OCI-LY1 (cell line): ENCODE results near the gene ANKMY1.

Source experiments
- EZH2 ChIP-seq: fragments of 200-600 bp; sonication (generic), shearing (Covaris generic); IDR thresholded peaks from 2 replicates; pipeline ENCODE4 v1.8.0; 2017; ENCODE audit warnings: borderline replicate concordance, mixed run types, mild to moderate bottlenecking, antibody characterized with exemption, low read length, moderate library complexity, mixed read lengths
- TF ChIP-seq, protein P1 (sequence below): fragments of 200-600 bp; sonication (generic), shearing (Covaris generic); IDR thresholded peaks from 2 replicates; pipeline ENCODE4 v1.5.1; 2017; ENCODE audit warnings: mild to moderate bottlenecking, antibody characterized with exemption, low read length, moderate library complexity, mixed read lengths

DNA sequence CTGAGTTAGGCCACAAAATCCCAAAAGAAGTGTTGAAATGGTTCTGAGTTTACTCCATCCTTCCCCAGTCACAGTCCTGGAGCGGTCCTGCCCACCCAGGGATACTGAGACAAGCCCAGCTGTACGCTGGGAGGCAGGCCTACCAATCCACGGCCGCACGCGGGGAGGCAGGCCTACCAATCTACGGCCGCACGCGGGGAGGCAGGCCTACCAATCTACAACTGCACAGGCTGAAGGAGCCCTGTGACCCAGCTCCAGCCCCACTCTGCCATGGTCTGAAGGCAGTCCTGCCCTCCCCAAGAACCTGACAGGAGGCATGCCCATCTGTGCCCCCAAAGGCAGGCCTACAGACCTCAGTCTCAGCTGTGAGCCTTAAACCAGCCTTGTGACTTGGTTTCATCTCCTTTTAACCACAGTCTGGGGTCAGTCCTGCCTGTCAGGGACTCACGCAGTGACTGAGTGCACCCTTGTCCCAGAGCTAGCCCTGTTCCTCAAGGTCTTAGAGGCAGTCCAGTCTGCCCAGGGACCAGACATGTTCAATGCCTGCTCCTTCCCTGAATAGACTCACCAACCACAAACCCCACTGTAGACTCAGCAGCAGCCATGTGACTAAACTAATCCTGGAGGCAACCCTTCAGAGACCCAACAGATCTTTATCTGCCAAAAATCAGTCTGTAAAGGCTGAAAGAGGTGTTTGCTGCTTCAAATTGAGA, 85.6 kb downstream of the ANKMY1 start:
- TF ChIP-seq, protein P1, sequence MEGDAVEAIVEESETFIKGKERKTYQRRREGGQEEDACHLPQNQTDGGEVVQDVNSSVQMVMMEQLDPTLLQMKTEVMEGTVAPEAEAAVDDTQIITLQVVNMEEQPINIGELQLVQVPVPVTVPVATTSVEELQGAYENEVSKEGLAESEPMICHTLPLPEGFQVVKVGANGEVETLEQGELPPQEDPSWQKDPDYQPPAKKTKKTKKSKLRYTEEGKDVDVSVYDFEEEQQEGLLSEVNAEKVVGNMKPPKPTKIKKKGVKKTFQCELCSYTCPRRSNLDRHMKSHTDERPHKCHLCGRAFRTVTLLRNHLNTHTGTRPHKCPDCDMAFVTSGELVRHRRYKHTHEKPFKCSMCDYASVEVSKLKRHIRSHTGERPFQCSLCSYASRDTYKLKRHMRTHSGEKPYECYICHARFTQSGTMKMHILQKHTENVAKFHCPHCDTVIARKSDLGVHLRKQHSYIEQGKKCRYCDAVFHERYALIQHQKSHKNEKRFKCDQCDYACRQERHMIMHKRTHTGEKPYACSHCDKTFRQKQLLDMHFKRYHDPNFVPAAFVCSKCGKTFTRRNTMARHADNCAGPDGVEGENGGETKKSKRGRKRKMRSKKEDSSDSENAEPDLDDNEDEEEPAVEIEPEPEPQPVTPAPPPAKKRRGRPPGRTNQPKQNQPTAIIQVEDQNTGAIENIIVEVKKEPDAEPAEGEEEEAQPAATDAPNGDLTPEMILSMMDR, result no peak
- TF ChIP-seq EZH2, result no peak
